ENCODE data around the gene NPIPB2. TPM values are rescaled to one million over a fixed set of nuclear protein-coding genes. Genes with fewer than 3 reads are reported as not detected.

NPIPB2 gene
- total RNA-seq, 1 experiment from 2014 or later, result 12.5 TPM

DNA sequence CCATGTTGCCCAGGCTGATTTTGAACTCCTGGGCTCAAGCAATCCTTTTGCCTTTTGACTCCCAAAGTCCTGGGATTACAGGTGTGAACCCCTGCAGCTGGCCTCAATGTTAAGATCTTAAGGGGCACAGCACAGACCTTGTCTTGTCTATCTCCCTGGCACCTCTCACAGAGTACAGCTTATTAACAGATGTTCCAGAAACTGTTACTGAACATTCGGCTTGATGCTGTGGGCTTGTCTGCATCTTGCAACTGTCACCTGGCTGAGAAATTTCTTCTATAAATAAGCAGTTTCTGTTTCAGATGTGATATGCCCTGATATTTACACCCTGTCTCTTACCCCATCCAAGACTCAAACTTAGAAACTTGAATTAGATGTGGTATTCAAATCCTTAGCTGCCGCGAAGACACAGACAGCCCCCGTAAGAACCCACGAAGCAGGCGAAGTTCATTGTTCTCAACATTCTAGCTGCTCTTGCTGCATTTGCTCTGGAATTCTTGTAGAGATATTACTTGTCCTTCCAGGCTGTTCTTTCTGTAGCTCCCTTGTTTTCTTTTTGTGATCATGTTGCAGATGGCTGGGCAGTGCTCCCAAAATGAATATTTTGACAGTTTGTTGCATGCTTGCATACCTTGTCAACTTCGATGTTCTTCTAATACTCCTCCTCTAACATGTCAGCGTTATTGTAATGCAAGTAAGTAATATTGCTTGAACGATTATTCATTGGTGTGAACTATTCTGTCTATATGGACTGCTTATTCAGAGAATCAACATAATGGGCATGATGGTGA is 23.1 kb upstream of the NPIPB2 start, which contains the start of gene TNFRSF17:
Gene TNFRSF17 (plus strand): TSS at position 450 of the 791 bp plus-strand sequence. CDS start 115 bp downstream, at position 565.
- no peak within 1 kb of the TSS for H3K27ac ChIP-seq (ENCODE audit: insufficient read length, low read depth, low read length)
- Mint-ChIP-seq H3K9me3 (no peaks in the 10 kb centered on the region), H3K4me3 (no peak within 1 kb of the TSS), H3K4me1 (no peaks in the 10 kb centered on the region), H3K27me3 (ENCODE audit: low read depth) (no peaks in the 10 kb centered on the region), H3K36me3 (ENCODE audit: insufficient read depth in 1 of 3, low read depth in 3 of 3) (no peaks in the 10 kb centered on the region), H3K27ac (no peak within 1 kb of the TSS)
- H2BK12ac ChIP-seq (ENCODE audit: insufficient read length, low read depth, low read length), result no peak within 1 kb of the TSS
- H3K79me1 ChIP-seq (ENCODE audit: insufficient read depth, low read depth, low read length, poor library complexity, severe bottlenecking), result no peaks in the 10 kb centered on the region
- DNase-seq, result no peak
- no peaks in the 10 kb centered on the region for H3K4me1 ChIP-seq (ENCODE audit: insufficient read depth, low read length)
- no peak within 1 kb of the TSS for H3K23ac ChIP-seq (ENCODE audit: insufficient read length, low read depth, low read length)
- H3K18ac ChIP-seq (ENCODE audit: insufficient read length, low read depth, low read length), result no peak within 1 kb of the TSS
- H2BK120ac ChIP-seq (ENCODE audit: low read depth, low read length, poor library complexity, severe bottlenecking), result no peak within 1 kb of the TSS
- no peaks in the 10 kb centered on the region for H3K79me2 ChIP-seq (ENCODE audit: insufficient read depth, low read length)
- no peak within 1 kb of the TSS for H2BK5ac ChIP-seq (ENCODE audit: insufficient read length, low read length)
- H3T11ph ChIP-seq (ENCODE audit: low read length), result no peak within 1 kb of the TSS
- H2BK20ac ChIP-seq (ENCODE audit: low read depth, low read length, poor library complexity, severe bottlenecking), result no peak within 1 kb of the TSS
- TF ChIP-seq, protein P1, sequence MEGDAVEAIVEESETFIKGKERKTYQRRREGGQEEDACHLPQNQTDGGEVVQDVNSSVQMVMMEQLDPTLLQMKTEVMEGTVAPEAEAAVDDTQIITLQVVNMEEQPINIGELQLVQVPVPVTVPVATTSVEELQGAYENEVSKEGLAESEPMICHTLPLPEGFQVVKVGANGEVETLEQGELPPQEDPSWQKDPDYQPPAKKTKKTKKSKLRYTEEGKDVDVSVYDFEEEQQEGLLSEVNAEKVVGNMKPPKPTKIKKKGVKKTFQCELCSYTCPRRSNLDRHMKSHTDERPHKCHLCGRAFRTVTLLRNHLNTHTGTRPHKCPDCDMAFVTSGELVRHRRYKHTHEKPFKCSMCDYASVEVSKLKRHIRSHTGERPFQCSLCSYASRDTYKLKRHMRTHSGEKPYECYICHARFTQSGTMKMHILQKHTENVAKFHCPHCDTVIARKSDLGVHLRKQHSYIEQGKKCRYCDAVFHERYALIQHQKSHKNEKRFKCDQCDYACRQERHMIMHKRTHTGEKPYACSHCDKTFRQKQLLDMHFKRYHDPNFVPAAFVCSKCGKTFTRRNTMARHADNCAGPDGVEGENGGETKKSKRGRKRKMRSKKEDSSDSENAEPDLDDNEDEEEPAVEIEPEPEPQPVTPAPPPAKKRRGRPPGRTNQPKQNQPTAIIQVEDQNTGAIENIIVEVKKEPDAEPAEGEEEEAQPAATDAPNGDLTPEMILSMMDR (conservative IDR thresholded peaks at IDR 0.05), result no peak
- H3K23me2 ChIP-seq (ENCODE audit: insufficient read length, low read depth, low read length, poor library complexity, severe bottlenecking), result no peaks in the 10 kb centered on the region
- H3K9me3 ChIP-seq (ENCODE audit: control insufficient read depth, low read depth, low read length), result no peaks in the 10 kb centered on the region
- no peaks in the 10 kb centered on the region for H4K20me1 ChIP-seq (ENCODE audit: control insufficient read depth, insufficient read depth, insufficient read length)
- H3K4me2 ChIP-seq (ENCODE audit: insufficient read depth, insufficient read length, low read length), result no peak within 1 kb of the TSS
- no peak within 1 kb of the TSS for H3K4ac ChIP-seq (ENCODE audit: low read depth, low read length)
- H2BK15ac ChIP-seq (ENCODE audit: low read depth, low read length), result no peak within 1 kb of the TSS
- H4K8ac ChIP-seq (replicated peaks; ENCODE audit: insufficient read length, low read depth, low read length), result no peak within 1 kb of the TSS
- no peak within 1 kb of the TSS for H2AK5ac ChIP-seq (ENCODE audit: insufficient read length, low read length)
- H3K27me3 ChIP-seq (ENCODE audit: insufficient read depth, low read length), result no peaks in the 10 kb centered on the region
- no peak within 1 kb of the TSS for H4K91ac ChIP-seq (ENCODE audit: insufficient read length, low read depth, low read length)
- H3K9ac ChIP-seq (ENCODE audit: extremely low read depth, insufficient read length, low read length), result no peak within 1 kb of the TSS
- no peak within 1 kb of the TSS for H2AFZ ChIP-seq (ENCODE audit: low read length)
- no peak within 1 kb of the TSS for H4K5ac ChIP-seq (ENCODE audit: insufficient read length, low read depth, low read length)
- H3K14ac ChIP-seq (ENCODE audit: insufficient read depth, low read length), result no peak within 1 kb of the TSS
- H3K56ac ChIP-seq (ENCODE audit: insufficient read length, low read depth, low read length), result no peak within 1 kb of the TSS
- no CpG with 5 or more reads among the region's 9 CpGs for WGBS (ENCODE audit: extremely low coverage, insufficient read length, low lambda C conversion rate)
